Astrocyte (in vitro differentiated cells and primary cell): Measurements from ENCODE around the gene IKBKE. TPM values are rescaled to one million over a fixed set of nuclear protein-coding genes. Genes with fewer than 3 reads are reported as not detected.

Source experiments
- DNase-seq: peaks from one replicate; pipeline ENCODE4 v3.0.0-alpha.2; 2010; ENCODE audit warnings: low read depth
- FAIRE-seq: peaks from 2 replicates; lab custom pipeline; 2011; peaks lifted over from hg19 to GRCh38; lab: Jason Lieb, UNC
- H2AFZ ChIP-seq: 2 replicates; pipeline ENCODE4 v1.6.0; 2012; ENCODE audit warnings: low read depth, low read length, inconsistent platforms
- H3K27ac ChIP-seq: 2 replicates; pipeline ENCODE4 v1.5.1; 2011; ENCODE audit warnings: low read depth, low read length, inconsistent platforms
- H3K27me3 ChIP-seq: 2 replicates; pipeline ENCODE4 v1.6.0; 2011; ENCODE audit warnings: low read length, inconsistent platforms; ENCODE audit not compliant: insufficient read depth
- H3K36me3 ChIP-seq: 2 replicates; pipeline ENCODE4 v1.5.1; 2011; ENCODE audit warnings: low read length, inconsistent platforms; ENCODE audit not compliant: insufficient read depth
- H3K4me1 ChIP-seq: 2 replicates; pipeline ENCODE4 v1.5.1; 2011; ENCODE audit warnings: low read length, inconsistent platforms; ENCODE audit not compliant: insufficient read depth
- H3K4me2 ChIP-seq: 2 replicates; pipeline ENCODE4 v1.6.0; 2012; ENCODE audit warnings: low read length, inconsistent platforms
- H3K4me3 ChIP-seq: 2 replicates; pipeline ENCODE4 v1.5.1; 2011; ENCODE audit warnings: low read depth, mild to moderate bottlenecking, low read length, inconsistent platforms; ENCODE audit not compliant: insufficient read depth
- H3K79me2 ChIP-seq: 2 replicates; pipeline ENCODE4 v1.6.0; 2012; ENCODE audit warnings: mild to moderate bottlenecking, low read length, inconsistent platforms; ENCODE audit not compliant: insufficient read depth
- H3K9ac ChIP-seq: 2 replicates; pipeline ENCODE4 v1.6.0; 2012; ENCODE audit warnings: mild to moderate bottlenecking, low read length, inconsistent platforms
- H3K9me3 ChIP-seq: 2 replicates; pipeline ENCODE4 v1.5.1; 2012; ENCODE audit warnings: low read depth, mild to moderate bottlenecking, low read length, inconsistent platforms; ENCODE audit not compliant: insufficient read depth
- H4K20me1 ChIP-seq: 2 replicates; pipeline ENCODE4 v1.6.0; 2012; ENCODE audit warnings: low read length, inconsistent platforms; ENCODE audit not compliant: insufficient read depth
- H3K27ac Mint-ChIP-seq: one replicate; pipeline ENCODE4 v1.8.0; 2021; ENCODE audit warnings: mild to moderate bottlenecking, mixed read lengths; ENCODE audit not compliant: unreplicated experiment
- H3K27me3 Mint-ChIP-seq: one replicate; pipeline ENCODE4 v1.8.0; 2021; ENCODE audit warnings: low read depth, mixed read lengths; ENCODE audit not compliant: unreplicated experiment
- H3K36me3 Mint-ChIP-seq: one replicate; pipeline ENCODE4 v1.8.0; 2021; ENCODE audit warnings: low read depth, mixed read lengths; ENCODE audit not compliant: unreplicated experiment
- H3K4me1 Mint-ChIP-seq: one replicate; pipeline ENCODE4 v1.8.0; 2021; ENCODE audit warnings: low read depth, mixed read lengths; ENCODE audit not compliant: unreplicated experiment
- H3K4me3 Mint-ChIP-seq: one replicate; pipeline ENCODE4 v1.8.0; 2021; ENCODE audit warnings: mild to moderate bottlenecking, moderate library complexity, mixed read lengths; ENCODE audit not compliant: unreplicated experiment
- H3K9me3 Mint-ChIP-seq: one replicate; pipeline ENCODE4 v1.8.0; 2021; ENCODE audit warnings: mild to moderate bottlenecking, mixed read lengths; ENCODE audit not compliant: unreplicated experiment
- EZH2 ChIP-seq: IDR thresholded peaks from 2 replicates; pipeline ENCODE4 v1.6.1; 2012; ENCODE audit warnings: mild to moderate bottlenecking, low read length, inconsistent platforms; ENCODE audit not compliant: insufficient read depth
- total RNA-seq: library from RNA; stranded (reverse); gene quantifications from 2 replicates; pipeline ENCODE4 v1.2.1, GENCODE V29; 2021
- TF ChIP-seq, protein P1 (sequence below): IDR thresholded peaks from 2 replicates; pipeline ENCODE4 v1.5.1; 2011; ENCODE audit warnings: low read depth, mild to moderate bottlenecking, inconsistent platforms, low read length, moderate library complexity; ENCODE audit not compliant: insufficient read depth

The IKBKE gene
- total RNA-seq, 1 donor from 2014 or later: 17.0 TPM

GRCh38 chr1:206540044-206540780 lies 69.9 kb downstream of the IKBKE start:
- Histone ChIP-seq H3K4me3 (no peak overlapping the region), H3K27me3 (peaks cover 4% of the 10 kb centered on the region), H3K4me2 (no peak overlapping the region), H3K36me3 (no peaks in the 10 kb centered on the region), H3K4me1 (peaks cover 7% of the 10 kb centered on the region), H3K79me2 (no peaks in the 10 kb centered on the region), H4K20me1 (no peaks in the 10 kb centered on the region), H2AFZ (no peak overlapping the region), H3K9me3 (no peaks in the 10 kb centered on the region), H3K27ac (no peak overlapping the region), H3K9ac (no peak overlapping the region)
- Mint-ChIP-seq H3K4me3 (no peak overlapping the region), H3K27ac (no peak overlapping the region), H3K9me3 (no peaks in the 10 kb centered on the region), H3K4me1 (peaks cover 8% of the 10 kb centered on the region), H3K36me3 (peaks cover 3% of the 10 kb centered on the region), H3K27me3 (peaks cover 56% of the 10 kb centered on the region)
- FAIRE-seq: no peak
- TF ChIP-seq, protein P1, sequence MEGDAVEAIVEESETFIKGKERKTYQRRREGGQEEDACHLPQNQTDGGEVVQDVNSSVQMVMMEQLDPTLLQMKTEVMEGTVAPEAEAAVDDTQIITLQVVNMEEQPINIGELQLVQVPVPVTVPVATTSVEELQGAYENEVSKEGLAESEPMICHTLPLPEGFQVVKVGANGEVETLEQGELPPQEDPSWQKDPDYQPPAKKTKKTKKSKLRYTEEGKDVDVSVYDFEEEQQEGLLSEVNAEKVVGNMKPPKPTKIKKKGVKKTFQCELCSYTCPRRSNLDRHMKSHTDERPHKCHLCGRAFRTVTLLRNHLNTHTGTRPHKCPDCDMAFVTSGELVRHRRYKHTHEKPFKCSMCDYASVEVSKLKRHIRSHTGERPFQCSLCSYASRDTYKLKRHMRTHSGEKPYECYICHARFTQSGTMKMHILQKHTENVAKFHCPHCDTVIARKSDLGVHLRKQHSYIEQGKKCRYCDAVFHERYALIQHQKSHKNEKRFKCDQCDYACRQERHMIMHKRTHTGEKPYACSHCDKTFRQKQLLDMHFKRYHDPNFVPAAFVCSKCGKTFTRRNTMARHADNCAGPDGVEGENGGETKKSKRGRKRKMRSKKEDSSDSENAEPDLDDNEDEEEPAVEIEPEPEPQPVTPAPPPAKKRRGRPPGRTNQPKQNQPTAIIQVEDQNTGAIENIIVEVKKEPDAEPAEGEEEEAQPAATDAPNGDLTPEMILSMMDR: no peak
- TF ChIP-seq EZH2: no peak
- no peak for DNase-seq

DNA sequence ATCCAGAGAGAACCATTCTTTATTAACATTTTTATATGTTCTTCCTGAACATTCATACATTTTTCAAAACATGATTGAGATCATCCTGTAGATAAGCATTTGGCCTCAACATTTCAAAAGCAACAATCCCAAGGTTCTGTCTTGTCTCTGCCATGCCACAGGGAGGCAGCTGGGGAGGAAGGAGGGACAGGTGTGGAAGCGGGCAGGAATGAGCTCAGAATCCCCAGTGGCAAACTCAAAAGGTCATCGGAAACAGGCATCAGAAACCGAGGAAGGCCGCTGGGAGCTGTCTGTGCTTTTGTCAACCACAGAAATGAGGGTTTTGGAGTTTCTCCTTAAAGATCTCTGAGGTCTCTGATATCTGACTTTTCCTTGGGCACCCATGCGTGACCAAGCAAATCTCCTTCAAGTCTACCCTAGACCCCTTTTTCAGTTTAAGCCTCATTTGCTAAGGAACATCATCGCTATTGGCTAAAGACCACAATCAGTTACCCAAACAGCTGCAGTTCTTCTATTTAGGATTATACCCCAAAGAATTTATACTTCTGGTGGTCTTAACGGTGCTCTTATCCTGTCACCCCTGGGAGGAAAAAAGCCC lies 71.1 kb downstream of the IKBKE start:
- Histone ChIP-seq H3K9ac (no peak overlapping the region), H3K4me1 (peaks cover 7% of the 10 kb centered on the region), H3K27me3 (no peaks in the 10 kb centered on the region), H3K9me3 (no peaks in the 10 kb centered on the region), H4K20me1 (no peaks in the 10 kb centered on the region), H3K27ac (no peak overlapping the region), H3K4me2 (no peak overlapping the region), H3K79me2 (no peaks in the 10 kb centered on the region), H3K36me3 (no peaks in the 10 kb centered on the region), H2AFZ (no peak overlapping the region), H3K4me3 (no peak overlapping the region)
- Mint-ChIP-seq H3K27ac (no peak overlapping the region), H3K4me1 (peaks cover 5% of the 10 kb centered on the region), H3K36me3 (peaks cover 3% of the 10 kb centered on the region), H3K4me3 (no peak overlapping the region), H3K27me3 (peaks cover 46% of the 10 kb centered on the region), H3K9me3 (no peaks in the 10 kb centered on the region)
- TF ChIP-seq, protein P1: no peak
- TF ChIP-seq EZH2: no peak
- DNase-seq: no peak
- FAIRE-seq: no peak
